ENCODE data around the gene WDR41.

WDR41 gene

DNA sequence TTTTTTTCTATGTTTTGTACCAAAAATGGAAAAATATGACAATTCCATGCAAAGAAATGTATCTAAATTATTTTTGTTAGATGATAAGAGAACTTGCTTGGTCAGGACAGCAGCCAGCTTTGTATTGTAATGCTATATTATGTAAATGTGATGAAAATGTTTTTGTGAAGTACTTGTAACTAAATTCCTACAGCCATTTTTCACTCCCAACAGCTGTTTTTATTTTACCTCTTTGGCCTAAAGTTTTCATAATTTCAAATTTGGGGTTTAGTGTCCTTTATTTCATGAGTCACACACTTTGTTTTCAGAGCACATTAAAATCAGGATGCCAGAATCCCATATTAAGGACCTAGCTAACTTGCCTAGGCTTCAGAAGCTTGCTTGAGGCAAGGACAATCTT is 64.1 kb downstream of the WDR41 start:
- H3K27ac ChIP-seq, result no peak overlapping the region
- no peak for TF ChIP-seq CTCF (conservative IDR thresholded peaks at IDR 0.05)
- TF ChIP-seq ZFX (IDR thresholded peaks at IDR 0.05), result no peak

DNA sequence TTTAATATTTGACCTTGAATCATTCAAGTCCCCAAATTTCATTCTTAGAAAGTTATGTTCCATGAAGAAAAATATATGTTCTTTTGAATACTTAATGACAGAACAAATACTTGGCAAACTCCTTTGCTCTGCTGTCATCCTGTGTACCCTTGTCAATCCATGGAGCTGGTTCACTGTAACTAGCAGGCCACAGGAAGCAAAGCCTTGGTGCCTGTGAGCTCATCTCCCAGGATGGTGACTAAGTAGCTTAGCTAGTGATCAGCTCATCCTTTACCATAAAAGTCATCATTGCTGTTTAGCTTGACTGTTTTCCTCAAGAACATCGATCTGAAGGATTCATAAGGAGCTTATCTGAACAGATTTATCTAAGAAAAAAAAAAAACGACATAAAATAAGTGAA is 65.4 kb downstream of the WDR41 start:
- no peak overlapping the region; the same call in 1 of the 2 replicates for H3K27ac ChIP-seq
- TF ChIP-seq CTCF (conservative IDR thresholded peaks at IDR 0.05) (no peak), ZFX (IDR thresholded peaks at IDR 0.05) (no peak)

DNA sequence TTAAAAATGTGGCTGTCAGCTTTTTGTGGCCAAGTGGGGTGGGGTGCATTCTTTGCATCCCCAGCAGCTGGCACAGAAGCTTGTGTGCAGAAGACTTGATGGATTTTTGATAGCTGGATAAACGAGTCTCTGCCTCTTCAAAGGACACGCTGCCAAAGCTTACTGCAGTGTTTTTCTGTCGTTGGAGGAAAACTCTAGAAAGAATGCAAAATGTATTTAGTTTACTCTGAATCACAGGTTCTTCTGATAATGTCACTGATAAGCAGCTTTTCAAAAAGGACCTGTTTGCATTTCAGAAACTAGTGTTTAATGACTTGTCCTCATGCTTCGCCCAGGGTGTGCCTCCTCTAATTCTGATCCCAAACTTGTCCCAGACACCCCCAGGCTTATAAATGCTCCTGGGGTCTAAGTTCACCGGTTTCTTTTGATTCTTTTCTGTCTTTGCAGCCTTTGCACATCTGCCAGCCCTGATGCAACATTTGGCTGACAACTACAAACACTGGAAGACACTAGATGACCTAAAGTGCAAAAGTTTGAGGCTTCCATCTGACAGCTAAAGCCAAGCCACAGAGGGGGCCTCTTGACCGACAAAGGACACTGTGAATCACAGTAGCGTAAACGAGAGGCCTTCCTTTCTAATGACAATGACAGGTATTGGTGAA is 66.0 kb downstream of the WDR41 start:
- H3K27ac ChIP-seq, result peak overlapping the region; percentile 25; the same call in 1 of the 2 replicates
- no peak for TF ChIP-seq CTCF (conservative IDR thresholded peaks at IDR 0.05)
- TF ChIP-seq ZFX (IDR thresholded peaks at IDR 0.05), result no peak

DNA sequence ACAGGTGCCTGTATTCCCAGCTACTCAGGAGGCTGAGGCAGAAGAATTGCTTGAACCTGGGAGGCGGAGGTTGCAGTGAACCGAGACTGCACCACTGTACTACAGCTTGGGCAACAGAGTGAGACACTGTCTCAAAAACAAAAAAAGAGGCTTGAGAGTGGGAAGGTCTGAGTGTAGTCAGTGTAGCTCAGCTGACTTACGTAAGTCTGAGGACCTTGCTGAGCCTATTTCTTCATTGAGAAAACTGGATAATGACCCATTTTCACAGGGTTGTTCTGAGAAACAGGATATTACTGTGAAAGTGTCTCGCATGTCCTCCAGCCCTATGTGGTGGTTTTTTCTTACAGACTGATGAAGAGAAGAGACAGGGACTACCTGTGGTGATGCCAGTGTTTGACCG is 66.7 kb downstream of the WDR41 start:
- H3K27ac ChIP-seq, result no peak overlapping the region
- TF ChIP-seq ZFX (IDR thresholded peaks at IDR 0.05) (no peak), CTCF (conservative IDR thresholded peaks at IDR 0.05) (no peak)

- H3K27ac ChIP-seq, result no peak overlapping the region
- TF ChIP-seq ZFX (IDR thresholded peaks at IDR 0.05), result no peak
- TF ChIP-seq CTCF (conservative IDR thresholded peaks at IDR 0.05), result no peak
These were observed 67.2 kb downstream of the WDR41 start for GRCh38 chr5:77424921-77425320.

DNA sequence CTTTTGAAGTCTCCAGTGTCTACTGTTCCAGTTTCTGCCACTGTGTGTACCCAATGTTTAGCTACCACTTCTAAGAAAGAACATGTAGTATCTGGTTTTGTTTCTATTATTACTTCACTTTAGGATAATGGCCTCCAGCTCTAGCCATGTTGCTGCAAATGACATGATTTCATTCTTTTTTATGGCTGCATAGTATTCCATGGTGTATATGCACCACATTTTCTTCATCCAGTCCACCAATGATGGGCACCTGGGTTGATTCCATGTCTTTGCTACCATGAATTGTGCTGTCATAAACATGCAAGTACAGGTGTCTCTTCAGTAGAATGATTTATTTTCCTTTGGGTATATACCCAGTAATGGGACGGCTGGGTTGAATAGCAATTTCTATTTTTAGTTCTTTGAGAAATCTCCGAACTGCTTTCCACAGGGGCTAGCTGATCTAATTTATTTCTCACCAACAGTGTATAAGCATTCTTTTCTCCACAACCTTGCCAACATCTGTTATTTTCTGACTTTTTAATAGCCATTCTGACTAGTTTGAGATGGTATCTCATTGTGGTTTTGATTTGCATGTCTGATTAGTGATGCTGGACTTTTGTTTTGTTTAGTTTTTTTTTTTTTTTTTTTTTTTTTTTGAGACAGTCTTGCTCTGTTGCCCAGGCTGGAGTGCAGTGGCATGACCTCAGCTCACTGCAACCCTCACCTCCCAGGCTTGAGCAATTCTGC is 68.9 kb downstream of the WDR41 start:
- TF ChIP-seq ZFX (IDR thresholded peaks at IDR 0.05) (no peak), CTCF (conservative IDR thresholded peaks at IDR 0.05) (no peak)
- no peak overlapping the region for H3K27ac ChIP-seq

- H3K27ac ChIP-seq, result no peak overlapping the region
- TF ChIP-seq ZFX (IDR thresholded peaks at IDR 0.05), result no peak
- TF ChIP-seq CTCF (conservative IDR thresholded peaks at IDR 0.05), result no peak
These were observed 71.2 kb downstream of the WDR41 start for GRCh38 chr5:77420940-77421339.
